H9 (cell line): ENCODE measurements around the gene RCAN3. TPM values are rescaled to one million over a fixed set of nuclear protein-coding genes. Genes with fewer than 3 reads are reported as not detected.

ENCODE experiments used
- DNase-seq: peaks from one replicate; pipeline ENCODE4 v3.0.0-alpha.2; 2017
- H2AFZ ChIP-seq: one replicate; pipeline ENCODE4 v1.6.1; 2013; ENCODE audit warnings: mild to moderate bottlenecking, low read length, control low read depth, moderate library complexity
- H2AK5ac ChIP-seq: 2 replicates; pipeline ENCODE4 v1.6.1; 2013; ENCODE audit warnings: low read length, control low read depth, mixed read lengths; ENCODE audit not compliant: insufficient read length
- H2BK120ac ChIP-seq: one replicate; pipeline ENCODE4 v1.6.1; 2013; ENCODE audit warnings: low read depth, mild to moderate bottlenecking, low read length, control low read depth, inconsistent platforms; ENCODE audit not compliant: poor library complexity, severe bottlenecking
- H2BK12ac ChIP-seq: 2 replicates; pipeline ENCODE4 v1.6.1; 2013; ENCODE audit warnings: low read length, control low read depth, mixed read lengths, low read depth; ENCODE audit not compliant: insufficient read length
- H2BK15ac ChIP-seq: 2 replicates; pipeline ENCODE4 v1.6.1; 2013; ENCODE audit warnings: low read depth, low read length, control low read depth
- H2BK20ac ChIP-seq: one replicate; pipeline ENCODE4 v1.6.1; 2013; ENCODE audit warnings: low read depth, mild to moderate bottlenecking, low read length, control low read depth, inconsistent platforms; ENCODE audit not compliant: poor library complexity, severe bottlenecking
- H2BK5ac ChIP-seq: 2 replicates; pipeline ENCODE4 v1.6.1; 2013; ENCODE audit warnings: low read length, control low read depth, mixed read lengths; ENCODE audit not compliant: insufficient read length
- H3K14ac ChIP-seq: 2 replicates; pipeline ENCODE4 v1.6.1; 2013; ENCODE audit warnings: low read length, control low read depth; ENCODE audit not compliant: insufficient read depth
- H3K18ac ChIP-seq: 2 replicates; pipeline ENCODE4 v1.6.1; 2013; ENCODE audit warnings: low read depth, mild to moderate bottlenecking, mixed read lengths, low read length, control low read depth; ENCODE audit not compliant: insufficient read length
- H3K23ac ChIP-seq: 2 replicates; pipeline ENCODE4 v1.6.1; 2013; ENCODE audit warnings: low read length, control low read depth, mixed read lengths, low read depth; ENCODE audit not compliant: insufficient read length
- H3K23me2 ChIP-seq: 2 replicates; pipeline ENCODE4 v1.6.1; 2013; ENCODE audit warnings: low read depth, mild to moderate bottlenecking, mixed read lengths, low read length, control low read depth; ENCODE audit not compliant: insufficient read length, poor library complexity, severe bottlenecking
- H3K27ac ChIP-seq: 2 replicates; pipeline ENCODE4 v1.5.1; 2013; ENCODE audit warnings: low read length, control low read depth, mixed read lengths, low read depth; ENCODE audit not compliant: insufficient read length
- H3K27me3 ChIP-seq: 2 replicates; pipeline ENCODE4 v1.6.1; 2013; ENCODE audit warnings: low read length, control low read depth, inconsistent platforms; ENCODE audit not compliant: insufficient read depth
- H3K4ac ChIP-seq: 2 replicates; pipeline ENCODE4 v1.6.1; 2013; ENCODE audit warnings: low read depth, mild to moderate bottlenecking, control low read depth, inconsistent platforms, low read length, moderate library complexity
- H3K4me1 ChIP-seq: 2 replicates; pipeline ENCODE4 v1.6.1; 2013; ENCODE audit warnings: low read length, control low read depth, inconsistent platforms; ENCODE audit not compliant: insufficient read depth
- H3K4me2 ChIP-seq: 2 replicates; pipeline ENCODE4 v1.6.1; 2013; ENCODE audit warnings: low read length, control low read depth, mixed read lengths; ENCODE audit not compliant: insufficient read length, insufficient read depth
- H3K56ac ChIP-seq: 2 replicates; pipeline ENCODE4 v1.6.1; 2013; ENCODE audit warnings: low read depth, mild to moderate bottlenecking, mixed read lengths, low read length, control low read depth; ENCODE audit not compliant: insufficient read length
- H3K79me1 ChIP-seq: 2 replicates; pipeline ENCODE4 v1.6.1; 2013; ENCODE audit warnings: low read depth, mild to moderate bottlenecking, moderate library complexity, low read length, control low read depth, inconsistent platforms; ENCODE audit not compliant: insufficient read depth, poor library complexity, severe bottlenecking
- H3K79me2 ChIP-seq: 2 replicates; pipeline ENCODE4 v1.6.1; 2013; ENCODE audit warnings: low read length, control low read depth, inconsistent platforms; ENCODE audit not compliant: insufficient read depth
- H3K9ac ChIP-seq: 2 replicates; pipeline ENCODE4 v1.6.1; 2013; ENCODE audit warnings: low read length, control low read depth, mixed read lengths; ENCODE audit not compliant: insufficient read length; ENCODE audit errors: extremely low read depth
- H3K9me3 ChIP-seq: one replicate; pipeline ENCODE4 v1.6.1; 2013; ENCODE audit warnings: low read depth, low read length, inconsistent platforms; ENCODE audit not compliant: control insufficient read depth
- H3T11ph ChIP-seq: one replicate; pipeline ENCODE4 v1.6.1; 2013; ENCODE audit warnings: mild to moderate bottlenecking, low read length, control low read depth, inconsistent platforms
- H4K20me1 ChIP-seq: one replicate; pipeline ENCODE4 v1.6.1; 2013; ENCODE audit not compliant: control insufficient read depth, insufficient read length, insufficient read depth
- H4K5ac ChIP-seq: 2 replicates; pipeline ENCODE4 v1.6.1; 2013; ENCODE audit warnings: low read depth, mild to moderate bottlenecking, mixed read lengths, low read length, control low read depth; ENCODE audit not compliant: insufficient read length
- H4K8ac ChIP-seq: replicated peaks from 2 replicates; pipeline ENCODE4 v1.6.1; 2013; ENCODE audit warnings: low read length, control low read depth, mixed read lengths, low read depth; ENCODE audit not compliant: insufficient read length
- H4K91ac ChIP-seq: 2 replicates; pipeline ENCODE4 v1.6.1; 2013; ENCODE audit warnings: low read depth, mild to moderate bottlenecking, moderate library complexity, mixed read lengths, low read length, control low read depth; ENCODE audit not compliant: insufficient read length
- H3K27ac Mint-ChIP-seq, 3 experiments: 2 replicates in 2 of 3; 3 replicates in 1 of 3; pipeline ENCODE4 v1.8.0; 2020 to 2021; ENCODE audit warnings: mixed read lengths in 3 of 3, mild to moderate bottlenecking in 1 of 3, moderate library complexity in 1 of 3
- H3K27me3 Mint-ChIP-seq: 2 replicates; pipeline ENCODE4 v1.8.0; 2021; ENCODE audit warnings: low read depth, mild to moderate bottlenecking, moderate library complexity, mixed read lengths
- H3K36me3 Mint-ChIP-seq, 3 experiments: 2 replicates in 2 of 3; 3 replicates in 1 of 3; pipeline ENCODE4 v1.8.0; 2020 to 2021; ENCODE audit warnings: low read depth in 3 of 3, mixed read lengths in 3 of 3; ENCODE audit not compliant: insufficient read depth in 1 of 3
- H3K4me1 Mint-ChIP-seq, 2 experiments: 2 replicates each; pipeline ENCODE4 v1.8.0; 2020; ENCODE audit warnings: mixed read lengths in 2 of 2
- H3K4me3 Mint-ChIP-seq, 2 experiments: 2 replicates in 1 of 2; 3 replicates in 1 of 2; pipeline ENCODE4 v1.8.0; 2020 to 2021; ENCODE audit warnings: mild to moderate bottlenecking in 2 of 2, mixed read lengths in 2 of 2, moderate library complexity in 1 of 2
- H3K9me3 Mint-ChIP-seq, 2 experiments: 2 replicates in 1 of 2; 3 replicates in 1 of 2; pipeline ENCODE4 v1.8.0; 2020; ENCODE audit warnings: mild to moderate bottlenecking in 2 of 2, mixed read lengths in 2 of 2, moderate library complexity in 1 of 2
- CTCF ChIP-seq: fragments of 200-600 bp; sonication (generic); conservative IDR thresholded peaks from 3 replicates; pipeline ENCODE4 v1.8.0; 2021; ENCODE audit warnings: antibody characterized with exemption, mild to moderate bottlenecking
- WGBS: extraction: QIAGEN DNeasy Blood & Tissue Kit; methylation state at CpG from one replicate; pipeline ENCODE4 v1.1.7; 2013; ENCODE audit warnings: missing lambda C conversion rate, low lambda C conversion rate, mixed read lengths; ENCODE audit not compliant: insufficient read length; ENCODE audit errors: extremely low coverage; 5-methylcytosine and 5-hydroxymethylcytosine counted together
- total RNA-seq: library from RNA; stranded (reverse); gene quantifications from 2 replicates; pipeline ENCODE4 v1.2.1, GENCODE V29; 2021

The RCAN3 gene
- total RNA-seq, 1 experiment from 2014 or later: 13.0 TPM

- Mint-ChIP-seq H3K27me3 (peaks cover 2% of the 10 kb centered on the region; the same call in 1 of the 2 replicates), H3K9me3 (no peaks in the 10 kb centered on the region), H3K27ac (no peak overlapping the region; a peak in 1 of 7 replicates), H3K4me1 (peaks cover 11 to 17% of the 10 kb centered on the region in 2 experiments), H3K4me3 (no peak overlapping the region), H3K36me3 (no peaks in the 10 kb centered on the region)
- 0 out of 2 replicates have a peak, but pooled peaks cover 2% of the 10 kb centered on the region for H3K4me1 ChIP-seq
- H2BK20ac ChIP-seq: no peak overlapping the region
- H2BK5ac ChIP-seq: no peak overlapping the region
- no peak overlapping the region for H2BK15ac ChIP-seq
- H3K23ac ChIP-seq: no peak overlapping the region
- no CpG with 5 or more reads among the region's 5 CpGs for WGBS
- H3K27me3 ChIP-seq: no peaks in the 10 kb centered on the region
- H3K9ac ChIP-seq: no peak overlapping the region
- H3K79me2 ChIP-seq: no peaks in the 10 kb centered on the region
- no peak for TF ChIP-seq CTCF
- H3K4me2 ChIP-seq: no peak overlapping the region
- H4K5ac ChIP-seq: no peak overlapping the region
- H2AK5ac ChIP-seq: no peak overlapping the region
- no peaks in the 10 kb centered on the region for H3K79me1 ChIP-seq
- no peak overlapping the region for H2BK120ac ChIP-seq
- DNase-seq: no peak
- H3T11ph ChIP-seq: no peak overlapping the region
- H2AFZ ChIP-seq: no peak overlapping the region
- no peak overlapping the region for H4K8ac ChIP-seq
- no peak overlapping the region for H3K56ac ChIP-seq
- H3K14ac ChIP-seq: no peak overlapping the region
- no peak overlapping the region for H2BK12ac ChIP-seq
- no peak overlapping the region for H3K18ac ChIP-seq
- no peak overlapping the region for H3K27ac ChIP-seq
- no peak overlapping the region for H4K91ac ChIP-seq
- H3K9me3 ChIP-seq: no peaks in the 10 kb centered on the region
- no peak overlapping the region for H3K4ac ChIP-seq
- H3K23me2 ChIP-seq: no peaks in the 10 kb centered on the region
- no peaks in the 10 kb centered on the region for H4K20me1 ChIP-seq
Measured at GRCh38 chr1:24547195-24547594, 44.6 kb downstream of the RCAN3 start.
